BJ (cell line): ENCODE data around the gene SVOPL. TPM values are rescaled to one million over a fixed set of nuclear protein-coding genes. Genes with fewer than 3 reads are reported as not detected.

Experiments used
- CTCF ChIA-PET: fragments of 350-600 bp; formaldehyde crosslinking; extraction: SDS; loops from one replicate; lab custom pipeline; 2021; ENCODE audit warnings: antibody characterized with exemption, inconsistent platforms; lab: Yijun Ruan, JAX
- POLR2A ChIA-PET: fragments of 300-600 bp; sonication (Branson Sonifier 250); formaldehyde crosslinking; extraction: SDS; loops from one replicate; lab custom pipeline; 2021; ENCODE audit warnings: antibody characterized with exemption; lab: Charles Lee
- DNase-seq: peaks from one replicate; pipeline ENCODE4 v3.0.0-alpha.2; 2011; ENCODE audit warnings: low read depth
- H3K27me3 ChIP-seq: 2 replicates; pipeline ENCODE4 v1.6.0; 2011; ENCODE audit warnings: low read length; ENCODE audit not compliant: control insufficient read depth, insufficient read depth
- H3K36me3 ChIP-seq: 2 replicates; pipeline ENCODE4 v1.5.1; 2011; ENCODE audit warnings: low read length; ENCODE audit not compliant: control insufficient read depth, insufficient read depth
- H3K4me3 ChIP-seq: 2 replicates; pipeline ENCODE4 v1.5.1; 2011; ENCODE audit warnings: low read depth, mild to moderate bottlenecking, control low read depth, low read length
- polyA plus RNA-seq: library from polyadenylated mRNA; depleted of rRNA; stranded (reverse); fragments of >200 nt; gene quantifications from 2 replicates; pipeline ENCODE4 v1.2.3, GENCODE V29; 2011
- TF ChIP-seq, protein P1 (sequence below): IDR thresholded peaks from 2 replicates; pipeline ENCODE4 v1.5.1; 2011; ENCODE audit warnings: low read depth, mild to moderate bottlenecking, control low read depth, inconsistent platforms, low read length, moderate library complexity; ENCODE audit not compliant: insufficient read depth

SVOPL gene
- polyA plus RNA-seq, 1 experiment, result not detected

DNA sequence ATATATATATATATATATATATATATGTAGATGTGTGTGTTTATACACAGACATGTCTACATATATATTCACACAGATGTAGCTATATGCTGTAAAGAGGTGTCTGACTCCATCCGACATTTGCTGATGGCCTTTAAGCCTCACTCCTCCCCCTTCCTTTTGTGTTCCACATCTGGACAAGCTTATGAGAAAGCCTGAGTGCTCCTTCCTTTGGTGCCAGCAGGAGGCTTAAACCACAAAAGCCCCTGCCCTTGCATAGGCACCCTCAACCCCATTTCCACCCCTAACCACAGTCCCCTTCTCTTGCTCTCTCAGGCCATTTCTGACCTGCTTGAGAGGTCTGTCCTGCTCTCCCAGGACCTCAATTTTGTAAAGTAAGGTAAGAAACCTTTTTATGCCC, 98.7 kb downstream of the SVOPL start:
- no peak for DNase-seq
- 0 out of 2 replicates have a peak, but pooled peaks cover 1% of the 10 kb centered on the region for H3K27me3 ChIP-seq
- H3K36me3 ChIP-seq, result no peaks in the 10 kb centered on the region
- TF ChIP-seq, protein P1, sequence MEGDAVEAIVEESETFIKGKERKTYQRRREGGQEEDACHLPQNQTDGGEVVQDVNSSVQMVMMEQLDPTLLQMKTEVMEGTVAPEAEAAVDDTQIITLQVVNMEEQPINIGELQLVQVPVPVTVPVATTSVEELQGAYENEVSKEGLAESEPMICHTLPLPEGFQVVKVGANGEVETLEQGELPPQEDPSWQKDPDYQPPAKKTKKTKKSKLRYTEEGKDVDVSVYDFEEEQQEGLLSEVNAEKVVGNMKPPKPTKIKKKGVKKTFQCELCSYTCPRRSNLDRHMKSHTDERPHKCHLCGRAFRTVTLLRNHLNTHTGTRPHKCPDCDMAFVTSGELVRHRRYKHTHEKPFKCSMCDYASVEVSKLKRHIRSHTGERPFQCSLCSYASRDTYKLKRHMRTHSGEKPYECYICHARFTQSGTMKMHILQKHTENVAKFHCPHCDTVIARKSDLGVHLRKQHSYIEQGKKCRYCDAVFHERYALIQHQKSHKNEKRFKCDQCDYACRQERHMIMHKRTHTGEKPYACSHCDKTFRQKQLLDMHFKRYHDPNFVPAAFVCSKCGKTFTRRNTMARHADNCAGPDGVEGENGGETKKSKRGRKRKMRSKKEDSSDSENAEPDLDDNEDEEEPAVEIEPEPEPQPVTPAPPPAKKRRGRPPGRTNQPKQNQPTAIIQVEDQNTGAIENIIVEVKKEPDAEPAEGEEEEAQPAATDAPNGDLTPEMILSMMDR, result no peak
- POLR2A ChIA-PET, result no interaction called here
- CTCF ChIA-PET, result interaction anchor here (0.6 kb wide), 2 partner anchors 321 to 573 kb away, joined by 3 read pairs; no protein-coding TSS in a partner anchor
- no peak overlapping the region for H3K4me3 ChIP-seq

DNA sequence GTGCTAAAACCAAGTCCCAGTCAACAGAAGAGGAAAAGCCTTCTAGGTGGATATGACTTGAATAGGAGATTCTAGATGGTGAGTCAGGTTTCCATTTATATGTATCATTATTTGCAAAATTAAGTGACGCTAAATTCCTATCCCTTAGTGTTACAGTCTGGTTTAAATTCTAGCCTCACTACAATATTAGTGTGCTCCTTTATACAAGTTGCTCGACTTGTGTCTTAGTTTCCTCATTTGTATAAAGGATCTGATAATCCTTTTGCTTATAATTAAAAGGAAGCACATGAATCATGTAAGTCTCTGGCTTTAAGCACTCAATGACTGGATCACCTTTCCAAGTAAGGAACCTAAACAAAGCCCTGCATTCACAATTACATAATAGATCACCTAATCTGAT, 105.7 kb downstream of the SVOPL start:
- no peaks in the 10 kb centered on the region for H3K36me3 ChIP-seq
- ChIA-PET CTCF (no interaction called here), POLR2A (no interaction called here)
- TF ChIP-seq, protein P1, result no peak
- no peak overlapping the region for H3K4me3 ChIP-seq
- 0 out of 2 replicates have a peak, but pooled peaks cover 1% of the 10 kb centered on the region for H3K27me3 ChIP-seq
- no peak for DNase-seq

DNA sequence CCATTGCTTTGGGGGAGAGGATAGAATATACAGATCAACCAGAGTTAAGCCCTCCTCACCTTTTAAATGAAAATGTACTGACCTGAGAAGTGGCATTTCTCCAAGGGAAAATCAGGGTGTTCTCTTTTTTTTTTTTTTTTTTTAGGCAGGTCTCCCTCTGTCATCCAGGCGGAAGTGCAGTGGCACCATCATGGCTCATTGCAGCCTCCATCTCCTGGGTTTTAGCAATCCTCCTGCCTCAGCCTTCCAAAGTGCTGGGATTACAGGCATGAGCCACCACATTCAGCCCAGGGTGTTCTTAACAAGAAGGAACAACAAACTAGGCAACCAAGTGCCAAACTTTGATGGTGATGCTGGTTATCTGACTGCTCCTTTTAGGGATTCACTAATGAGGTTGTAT, 111.0 kb downstream of the SVOPL start:
- Histone ChIP-seq H3K4me3 (no peak overlapping the region), H3K27me3 (no peaks in the 10 kb centered on the region), H3K36me3 (no peaks in the 10 kb centered on the region)
- ChIA-PET POLR2A (no interaction called here), CTCF (no interaction called here)
- TF ChIP-seq, protein P1, result no peak
- DNase-seq, result no peak

DNA sequence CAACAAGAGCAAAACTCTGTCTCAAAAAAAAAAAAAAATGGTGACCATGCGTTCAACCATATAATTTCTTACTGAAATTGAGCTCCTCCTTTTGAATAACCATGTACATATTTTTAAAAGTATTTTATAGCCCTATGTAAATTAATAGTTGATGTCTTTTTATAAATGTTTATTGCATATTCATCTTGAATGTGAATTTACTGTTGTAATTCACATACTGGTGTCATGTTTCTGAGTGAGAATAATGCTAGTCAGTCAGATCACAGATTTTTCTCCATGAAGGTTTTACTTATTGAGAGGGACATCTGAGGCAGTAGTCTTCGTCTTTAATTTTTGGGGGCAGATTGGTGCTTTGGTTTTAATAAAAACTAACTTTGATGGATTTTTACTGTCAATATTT, 112.2 kb downstream of the SVOPL start:
- CTCF ChIA-PET, result no interaction called here
- Histone ChIP-seq H3K36me3 (no peaks in the 10 kb centered on the region), H3K4me3 (no peak overlapping the region), H3K27me3 (no peaks in the 10 kb centered on the region)
- TF ChIP-seq, protein P1, result no peak
- no peak for DNase-seq
- POLR2A ChIA-PET, result no interaction called here

DNA sequence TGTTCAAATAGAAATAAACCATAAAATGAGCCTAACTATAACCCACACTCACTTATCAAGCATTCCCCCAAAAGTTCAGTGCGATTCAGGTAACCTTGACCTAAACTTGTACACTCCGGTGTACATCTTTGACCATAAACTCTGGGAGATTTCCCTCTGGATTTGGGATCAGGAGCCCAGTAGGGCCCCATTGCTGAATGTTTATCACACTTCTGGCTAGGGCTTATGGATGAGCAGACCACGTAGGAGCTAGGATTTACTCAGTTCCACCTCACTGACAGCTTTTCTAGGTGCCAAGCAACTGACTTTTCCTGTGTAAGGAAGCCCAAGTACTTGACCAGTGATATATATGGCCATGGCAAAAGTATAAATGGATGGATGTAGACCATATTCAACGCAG, 113.7 kb downstream of the SVOPL start:
- ChIA-PET POLR2A (no interaction called here), CTCF (no interaction called here)
- DNase-seq, result no peak
- H3K36me3 ChIP-seq, result no peaks in the 10 kb centered on the region
- no peak overlapping the region for H3K4me3 ChIP-seq
- TF ChIP-seq, protein P1, result no peak
- no peaks in the 10 kb centered on the region for H3K27me3 ChIP-seq
